ENCODE results near the gene LYPLA2. TPM values are rescaled to one million over a fixed set of nuclear protein-coding genes. Genes with fewer than 3 reads are reported as not detected.

Gene LYPLA2
- total and polyA plus RNA-seq, 2 experiments from 2014 or later: 46.3 to 48.1 TPM

GRCh38 chr1:23743287-23744152, 47.4 kb upstream of the LYPLA2 start, which contains the start of gene ELOA:
ELOA (plus strand) TSS chr1:23743471; CDS start chr1:23743504, 33 bp downstream.
- Histone ChIP-seq H3K4me1 (ENCODE audit: insufficient read depth) (peaks cover 43% of the 10 kb centered on the region), H3K36me3 (ENCODE audit: low read depth) (peaks cover 11% of the 10 kb centered on the region; the same call in 1 of the 2 replicates), H3F3A (ENCODE audit: insufficient read depth) (peaks cover 50% of the 10 kb centered on the region), H3K79me2 (ENCODE audit: insufficient read depth) (peaks cover 90% of the 10 kb centered on the region), H3K9me2 (ENCODE audit: insufficient read depth) (no peaks in the 10 kb centered on the region), H3K27ac (peak within 1 kb of the TSS; percentile 75), H3K9me3 (ENCODE audit: low read depth) (no peaks in the 10 kb centered on the region), H3K4me2 (ENCODE audit: unreplicated experiment) (peak within 1 kb of the TSS; percentile 94), H4K20me1 (ENCODE audit: insufficient read depth) (peaks cover 13% of the 10 kb centered on the region), H3K27me3 (replicated peaks; ENCODE audit: insufficient read depth) (no peaks in the 10 kb centered on the region), H3K4me3 (peak within 1 kb of the TSS; percentile 90), H3K9ac (peak within 1 kb of the TSS; percentile 90), H2AFZ (peak within 1 kb of the TSS; percentile 85)
- in situ Hi-C loops (cut with MboI): no loop called here
- peak; percentile 90 for DNase-seq
- TF ChIP-seq EZH2phosphoT487 (IDR thresholded peaks at IDR 0.05; ENCODE audit: insufficient read depth, low read depth) (no peak), EZH2 (IDR thresholded peaks at IDR 0.05; ENCODE audit: insufficient read depth, poor library complexity, severe bottlenecking) (no peak)
- WGBS, 2 experiments (ENCODE audit: low coverage in 1 of 2, low lambda C conversion rate in 2 of 2, missing lambda C conversion rate in 2 of 2): 0 to 1% methylated on average over 50 to 68 of the region's 119 CpGs

GRCh38 chr1:23745515-23745914, 45.4 kb upstream of the LYPLA2 start:
- in situ Hi-C loops (cut with MboI): no loop called here

GRCh38 chr1:23748016-23748415, 42.9 kb upstream of the LYPLA2 start:
- peak; percentile 42 for DNase-seq
- TF ChIP-seq EZH2 (IDR thresholded peaks at IDR 0.05; ENCODE audit: insufficient read depth, poor library complexity, severe bottlenecking): no peak
- no peak for TF ChIP-seq EZH2phosphoT487 (IDR thresholded peaks at IDR 0.05; ENCODE audit: insufficient read depth, low read depth)
- Histone ChIP-seq H3K4me3 (no peak overlapping the region), H3K4me1 (ENCODE audit: insufficient read depth) (peaks cover 36% of the 10 kb centered on the region), H3K4me2 (ENCODE audit: unreplicated experiment) (peak overlapping the region; percentile 16), H3K9me3 (ENCODE audit: low read depth) (no peaks in the 10 kb centered on the region), H2AFZ (no peak overlapping the region), H3K9me2 (ENCODE audit: insufficient read depth) (no peaks in the 10 kb centered on the region), H3K79me2 (ENCODE audit: insufficient read depth) (peaks cover 97% of the 10 kb centered on the region), H4K20me1 (ENCODE audit: insufficient read depth) (peaks cover 13% of the 10 kb centered on the region), H3K36me3 (ENCODE audit: low read depth) (peaks cover 37% of the 10 kb centered on the region), H3K27me3 (replicated peaks; ENCODE audit: insufficient read depth) (no peaks in the 10 kb centered on the region), H3K27ac (peak overlapping the region; percentile 16), H3F3A (ENCODE audit: insufficient read depth) (peaks cover 43% of the 10 kb centered on the region), H3K9ac (no peak overlapping the region)
- in situ Hi-C loops (cut with MboI): no loop called here
- 66 to 73% methylated on average over 3 of the region's 3 CpGs for WGBS, 2 experiments (ENCODE audit: low coverage in 1 of 2, low lambda C conversion rate in 2 of 2, missing lambda C conversion rate in 2 of 2)

More at GRCh38 chr1:23745515-23745914, 45.4 kb upstream of the LYPLA2 start:
- H3K79me2 ChIP-seq (ENCODE audit: insufficient read depth): peaks cover 96% of the 10 kb centered on the region
- peak; percentile 70 for DNase-seq
- H3K4me1 ChIP-seq (ENCODE audit: insufficient read depth): peaks cover 43% of the 10 kb centered on the region
- H4K20me1 ChIP-seq (ENCODE audit: insufficient read depth): peaks cover 13% of the 10 kb centered on the region
- H3K9ac ChIP-seq: peak overlapping the region; percentile 90
- H3K27ac ChIP-seq: peak overlapping the region; percentile 75
- WGBS, 2 experiments (ENCODE audit: low coverage in 1 of 2, low lambda C conversion rate in 2 of 2, missing lambda C conversion rate in 2 of 2): 91 to 100% methylated on average over 1 of the region's 1 CpG
- no peak overlapping the region for H2AFZ ChIP-seq
- no peaks in the 10 kb centered on the region for H3K9me3 ChIP-seq (ENCODE audit: low read depth)
- H3K4me2 ChIP-seq (ENCODE audit: unreplicated experiment): peak overlapping the region; percentile 94
- peaks cover 14% of the 10 kb centered on the region for H3K36me3 ChIP-seq (ENCODE audit: low read depth)
- no peaks in the 10 kb centered on the region for H3K9me2 ChIP-seq (ENCODE audit: insufficient read depth)
- H3F3A ChIP-seq (ENCODE audit: insufficient read depth): peaks cover 56% of the 10 kb centered on the region
- TF ChIP-seq EZH2phosphoT487 (IDR thresholded peaks at IDR 0.05; ENCODE audit: insufficient read depth, low read depth) (no peak), EZH2 (IDR thresholded peaks at IDR 0.05; ENCODE audit: insufficient read depth, poor library complexity, severe bottlenecking) (no peak)
- H3K27me3 ChIP-seq (replicated peaks; ENCODE audit: insufficient read depth): no peaks in the 10 kb centered on the region
- H3K4me3 ChIP-seq: peak overlapping the region; percentile 90

GRCh38 chr1:23751050-23751814, 39.7 kb upstream of the LYPLA2 start:
- Histone ChIP-seq H3F3A (ENCODE audit: insufficient read depth) (peaks cover 22% of the 10 kb centered on the region; the same call in 1 of the 2 replicates), H3K9ac (peak overlapping the region; percentile 41), H2AFZ (no peak overlapping the region), H4K20me1 (ENCODE audit: insufficient read depth) (peaks cover 17% of the 10 kb centered on the region), H3K9me2 (ENCODE audit: insufficient read depth) (no peaks in the 10 kb centered on the region), H3K79me2 (ENCODE audit: insufficient read depth) (peaks cover 99% of the 10 kb centered on the region), H3K4me1 (ENCODE audit: insufficient read depth) (peaks cover 21% of the 10 kb centered on the region), H3K4me3 (no peak overlapping the region), H3K4me2 (ENCODE audit: unreplicated experiment) (no peak overlapping the region), H3K27ac (peak overlapping the region; percentile 45), H3K36me3 (ENCODE audit: low read depth) (peaks cover 58% of the 10 kb centered on the region), H3K9me3 (ENCODE audit: low read depth) (no peaks in the 10 kb centered on the region), H3K27me3 (replicated peaks; ENCODE audit: insufficient read depth) (no peaks in the 10 kb centered on the region)
- TF ChIP-seq EZH2phosphoT487 (IDR thresholded peaks at IDR 0.05; ENCODE audit: insufficient read depth, low read depth) (no peak), EZH2 (IDR thresholded peaks at IDR 0.05; ENCODE audit: insufficient read depth, poor library complexity, severe bottlenecking) (no peak)
- WGBS, 2 experiments (ENCODE audit: low coverage in 1 of 2, low lambda C conversion rate in 2 of 2, missing lambda C conversion rate in 2 of 2): 65 to 69% methylated on average over 11 of the region's 11 CpGs
- in situ Hi-C loops (cut with MboI): no loop called here
- peak; percentile 81 for DNase-seq

Measured in GM23248 (cell line).